ENCODE results near the gene C14orf180. TPM values are rescaled to one million over a fixed set of nuclear protein-coding genes. Genes with fewer than 3 reads are reported as not detected.

Gene C14orf180
- polyA plus RNA-seq, 2 of the 4 experiments (the other 2 are of a cell fraction) = not detected

DNA sequence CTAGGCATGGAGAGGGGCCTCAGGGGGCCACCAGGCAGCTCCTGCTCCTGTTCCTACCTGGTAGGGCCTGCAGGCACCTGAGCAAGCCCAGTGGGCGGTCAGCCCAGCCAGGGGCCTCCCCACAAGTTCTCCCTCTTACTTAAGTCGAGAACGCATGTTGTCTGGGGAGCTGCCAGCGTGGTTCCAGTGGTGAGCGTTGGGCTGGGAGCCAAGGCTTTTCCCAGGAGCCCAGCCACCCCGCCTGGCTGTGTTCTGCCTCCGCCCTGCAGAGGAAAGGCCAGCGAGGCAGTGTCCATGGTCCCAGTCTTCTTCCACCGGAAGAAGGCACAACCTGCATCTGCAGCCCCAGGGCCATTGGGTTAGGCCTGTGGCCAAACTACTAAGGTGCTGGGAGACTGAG, 1.4 kb downstream of the C14orf180 start:
- ATAC-seq = no peak
- TF ChIP-seq EHF (CRISPR knock-in tag; IDR thresholded peaks at IDR 0.05) (no peak), HOXB5 (CRISPR knock-in tag; IDR thresholded peaks at IDR 0.05) (no peak), KDM1A (IDR thresholded peaks at IDR 0.05; ENCODE audit: low read depth) (no peak), RFX5 (IDR thresholded peaks at IDR 0.05) (no peak), CHD2 (IDR thresholded peaks at IDR 0.05; ENCODE audit: low read length, partially characterized antibody) (no peak), FOSL2 (IDR thresholded peaks at IDR 0.05) (no peak), FOSL2 (CRISPR knock-in tag; IDR thresholded peaks at IDR 0.05) (no peak), GATA3 (IDR thresholded peaks at IDR 0.05; ENCODE audit: borderline replicate concordance) (no peak), CHD4 (IDR thresholded peaks at IDR 0.05; ENCODE audit: borderline replicate concordance) (no peak), KDM5A (IDR thresholded peaks at IDR 0.05) (no peak), TP53 (CRISPR knock-in tag; IDR thresholded peaks at IDR 0.05) (no peak), BHLHE40 (IDR thresholded peaks at IDR 0.05; ENCODE audit: low read depth, low read length) (no peak), ZC3H11A (IDR thresholded peaks at IDR 0.05) (no peak)
- TF ChIP-seq, protein P1, sequence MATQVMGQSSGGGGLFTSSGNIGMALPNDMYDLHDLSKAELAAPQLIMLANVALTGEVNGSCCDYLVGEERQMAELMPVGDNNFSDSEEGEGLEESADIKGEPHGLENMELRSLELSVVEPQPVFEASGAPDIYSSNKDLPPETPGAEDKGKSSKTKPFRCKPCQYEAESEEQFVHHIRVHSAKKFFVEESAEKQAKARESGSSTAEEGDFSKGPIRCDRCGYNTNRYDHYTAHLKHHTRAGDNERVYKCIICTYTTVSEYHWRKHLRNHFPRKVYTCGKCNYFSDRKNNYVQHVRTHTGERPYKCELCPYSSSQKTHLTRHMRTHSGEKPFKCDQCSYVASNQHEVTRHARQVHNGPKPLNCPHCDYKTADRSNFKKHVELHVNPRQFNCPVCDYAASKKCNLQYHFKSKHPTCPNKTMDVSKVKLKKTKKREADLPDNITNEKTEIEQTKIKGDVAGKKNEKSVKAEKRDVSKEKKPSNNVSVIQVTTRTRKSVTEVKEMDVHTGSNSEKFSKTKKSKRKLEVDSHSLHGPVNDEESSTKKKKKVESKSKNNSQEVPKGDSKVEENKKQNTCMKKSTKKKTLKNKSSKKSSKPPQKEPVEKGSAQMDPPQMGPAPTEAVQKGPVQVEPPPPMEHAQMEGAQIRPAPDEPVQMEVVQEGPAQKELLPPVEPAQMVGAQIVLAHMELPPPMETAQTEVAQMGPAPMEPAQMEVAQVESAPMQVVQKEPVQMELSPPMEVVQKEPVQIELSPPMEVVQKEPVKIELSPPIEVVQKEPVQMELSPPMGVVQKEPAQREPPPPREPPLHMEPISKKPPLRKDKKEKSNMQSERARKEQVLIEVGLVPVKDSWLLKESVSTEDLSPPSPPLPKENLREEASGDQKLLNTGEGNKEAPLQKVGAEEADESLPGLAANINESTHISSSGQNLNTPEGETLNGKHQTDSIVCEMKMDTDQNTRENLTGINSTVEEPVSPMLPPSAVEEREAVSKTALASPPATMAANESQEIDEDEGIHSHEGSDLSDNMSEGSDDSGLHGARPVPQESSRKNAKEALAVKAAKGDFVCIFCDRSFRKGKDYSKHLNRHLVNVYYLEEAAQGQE (IDR thresholded peaks at IDR 0.05) = no peak
- TF ChIP-seq, protein P2, sequence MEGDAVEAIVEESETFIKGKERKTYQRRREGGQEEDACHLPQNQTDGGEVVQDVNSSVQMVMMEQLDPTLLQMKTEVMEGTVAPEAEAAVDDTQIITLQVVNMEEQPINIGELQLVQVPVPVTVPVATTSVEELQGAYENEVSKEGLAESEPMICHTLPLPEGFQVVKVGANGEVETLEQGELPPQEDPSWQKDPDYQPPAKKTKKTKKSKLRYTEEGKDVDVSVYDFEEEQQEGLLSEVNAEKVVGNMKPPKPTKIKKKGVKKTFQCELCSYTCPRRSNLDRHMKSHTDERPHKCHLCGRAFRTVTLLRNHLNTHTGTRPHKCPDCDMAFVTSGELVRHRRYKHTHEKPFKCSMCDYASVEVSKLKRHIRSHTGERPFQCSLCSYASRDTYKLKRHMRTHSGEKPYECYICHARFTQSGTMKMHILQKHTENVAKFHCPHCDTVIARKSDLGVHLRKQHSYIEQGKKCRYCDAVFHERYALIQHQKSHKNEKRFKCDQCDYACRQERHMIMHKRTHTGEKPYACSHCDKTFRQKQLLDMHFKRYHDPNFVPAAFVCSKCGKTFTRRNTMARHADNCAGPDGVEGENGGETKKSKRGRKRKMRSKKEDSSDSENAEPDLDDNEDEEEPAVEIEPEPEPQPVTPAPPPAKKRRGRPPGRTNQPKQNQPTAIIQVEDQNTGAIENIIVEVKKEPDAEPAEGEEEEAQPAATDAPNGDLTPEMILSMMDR (IDR thresholded peaks at IDR 0.05) = no peak
- TF ChIP-seq, protein P3, sequence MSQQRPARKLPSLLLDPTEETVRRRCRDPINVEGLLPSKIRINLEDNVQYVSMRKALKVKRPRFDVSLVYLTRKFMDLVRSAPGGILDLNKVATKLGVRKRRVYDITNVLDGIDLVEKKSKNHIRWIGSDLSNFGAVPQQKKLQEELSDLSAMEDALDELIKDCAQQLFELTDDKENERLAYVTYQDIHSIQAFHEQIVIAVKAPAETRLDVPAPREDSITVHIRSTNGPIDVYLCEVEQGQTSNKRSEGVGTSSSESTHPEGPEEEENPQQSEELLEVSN (IDR thresholded peaks at IDR 0.05; ENCODE audit: borderline replicate concordance, low read depth) = no peak
- TF ChIP-seq, protein P4, sequence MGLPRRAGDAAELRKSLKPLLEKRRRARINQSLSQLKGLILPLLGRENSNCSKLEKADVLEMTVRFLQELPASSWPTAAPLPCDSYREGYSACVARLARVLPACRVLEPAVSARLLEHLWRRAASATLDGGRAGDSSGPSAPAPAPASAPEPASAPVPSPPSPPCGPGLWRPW (IDR thresholded peaks at IDR 0.05) = no peak
- TF ChIP-seq, protein P5, sequence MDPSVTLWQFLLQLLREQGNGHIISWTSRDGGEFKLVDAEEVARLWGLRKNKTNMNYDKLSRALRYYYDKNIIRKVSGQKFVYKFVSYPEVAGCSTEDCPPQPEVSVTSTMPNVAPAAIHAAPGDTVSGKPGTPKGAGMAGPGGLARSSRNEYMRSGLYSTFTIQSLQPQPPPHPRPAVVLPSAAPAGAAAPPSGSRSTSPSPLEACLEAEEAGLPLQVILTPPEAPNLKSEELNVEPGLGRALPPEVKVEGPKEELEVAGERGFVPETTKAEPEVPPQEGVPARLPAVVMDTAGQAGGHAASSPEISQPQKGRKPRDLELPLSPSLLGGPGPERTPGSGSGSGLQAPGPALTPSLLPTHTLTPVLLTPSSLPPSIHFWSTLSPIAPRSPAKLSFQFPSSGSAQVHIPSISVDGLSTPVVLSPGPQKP (IDR thresholded peaks at IDR 0.05; ENCODE audit: low read depth, low read length) = no peak
- TF ChIP-seq, protein P6, sequence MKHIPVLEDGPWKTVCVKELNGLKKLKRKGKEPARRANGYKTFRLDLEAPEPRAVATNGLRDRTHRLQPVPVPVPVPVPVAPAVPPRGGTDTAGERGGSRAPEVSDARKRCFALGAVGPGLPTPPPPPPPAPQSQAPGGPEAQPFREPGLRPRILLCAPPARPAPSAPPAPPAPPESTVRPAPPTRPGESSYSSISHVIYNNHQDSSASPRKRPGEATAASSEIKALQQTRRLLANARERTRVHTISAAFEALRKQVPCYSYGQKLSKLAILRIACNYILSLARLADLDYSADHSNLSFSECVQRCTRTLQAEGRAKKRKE (CRISPR knock-in tag; IDR thresholded peaks at IDR 0.05; ENCODE audit: low read depth) = no peak
- Histone ChIP-seq H3K4me1 (peaks cover 4% of the 10 kb centered on the region; the same call in 1 of the 3 replicates), H3K4me2 (no peak overlapping the region), H3K27ac (no peak overlapping the region), H3K9me3 (no peaks in the 10 kb centered on the region), H3K4me3 (no peak overlapping the region)
- CTCF ChIA-PET = interaction anchor here (1.2 to 8.7 kb wide), 6 partner anchors 10 to 503 kb away, joined by 3 to 71 read pairs (median 3); no protein-coding TSS in a partner anchor
- 56% methylated on average over 5 of the region's 9 CpGs for WGBS (ENCODE audit: missing lambda C conversion rate)
- no peak for FAIRE-seq
- POLR2A ChIA-PET = no interaction called here
- DNase-seq (ENCODE audit: low read depth in 1 of 2, low spot score in 1 of 2) = no peak
